Stimulated activated CD4-positive, alpha-beta T cell treated with anti-CD3 and anti-CD28 coated beads, TNF-alpha, amount 100 ng/mL, for 4 hours (primary cell): ENCODE data around the gene CCNYL1.
"Not testable (repeated sequence)": the region's sequence is repeated elsewhere in the genome, so short reads cannot be mapped to it uniquely, and the experiment has no call there.

Source experiments
- DNase-seq, 3 experiments: peaks; one replicate each; pipeline ENCODE4 v3.0.0-alpha.2; 2020; ENCODE audit warnings: low read depth in 3 of 3

Gene CCNYL1

DNA sequence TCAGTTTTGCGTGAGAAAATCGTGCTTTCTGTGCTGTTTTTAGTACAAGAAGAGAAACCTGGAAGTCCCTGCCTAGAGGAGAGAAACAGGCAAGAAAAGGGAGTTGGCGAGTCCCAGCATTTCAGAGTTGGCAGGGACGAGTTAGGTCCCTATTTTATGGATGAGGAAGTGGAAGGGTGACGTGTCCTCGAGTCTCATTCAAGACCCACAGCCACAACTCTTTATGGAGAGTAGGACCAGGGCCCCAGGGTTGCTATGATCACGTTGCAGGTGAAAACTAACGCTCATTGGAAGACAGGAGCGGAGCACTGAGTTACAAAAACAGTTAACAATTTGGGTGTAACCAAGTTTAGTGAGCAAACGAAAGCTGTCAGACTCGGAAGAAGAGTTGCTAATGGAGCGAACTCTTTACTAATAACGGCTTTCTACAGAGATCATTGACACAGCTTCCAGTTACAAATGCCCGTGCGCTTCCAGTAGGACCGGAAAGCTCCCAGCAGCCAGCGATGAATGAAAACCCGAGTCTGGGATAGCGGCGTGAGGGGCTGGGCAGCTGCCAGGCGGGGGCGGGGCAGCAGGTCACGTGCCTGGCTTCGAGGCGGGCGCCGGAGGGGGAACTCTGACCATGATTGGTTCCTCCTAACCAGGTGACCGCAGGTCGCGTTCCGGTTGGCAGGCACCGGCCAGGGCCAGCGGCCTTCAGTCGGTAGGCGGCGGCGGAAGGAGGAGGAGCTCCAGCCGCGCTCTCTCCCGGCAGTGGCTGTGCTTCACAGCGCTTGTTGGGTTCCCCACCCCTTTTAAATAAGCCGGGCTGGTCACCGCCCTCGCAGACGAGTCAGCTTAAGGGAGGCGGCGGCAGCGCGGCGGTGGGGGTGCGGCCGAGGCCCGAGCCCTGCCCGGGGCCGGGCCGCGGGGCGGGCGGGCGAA, at the start of gene CCNYL1:
TSS of gene CCNYL1 (plus strand) at position 827 of the 927 bp plus-strand sequence. CDS start 257 bp downstream, outside the sequence.
- peak; percentile 93 to 97 (median 96) for DNase-seq

DNA sequence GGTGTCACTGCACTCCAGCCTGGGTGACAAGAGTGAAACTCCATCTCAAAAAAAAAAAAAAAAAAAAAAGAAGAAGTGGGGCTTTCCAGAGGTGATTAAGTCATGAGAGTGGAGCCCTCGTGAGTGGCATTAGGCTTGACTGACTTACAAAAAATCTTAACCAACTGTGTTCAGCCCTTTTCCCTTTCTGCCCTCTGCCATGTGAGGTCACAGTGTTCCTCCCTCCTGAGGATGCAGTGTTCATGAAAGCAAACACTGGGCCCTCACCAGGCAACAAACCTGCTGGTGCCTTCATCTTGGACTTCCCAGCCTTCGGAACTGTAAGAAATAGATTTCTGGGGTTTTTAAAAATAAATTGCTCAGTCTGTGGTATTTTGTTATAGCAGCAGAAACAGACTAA, 49.2 kb upstream of the CCNYL1 start:
- no peak for DNase-seq

- no peak for DNase-seq
Measured at GRCh38 chr2:207663870-207664545, 47.4 kb upstream of the CCNYL1 start.

DNA sequence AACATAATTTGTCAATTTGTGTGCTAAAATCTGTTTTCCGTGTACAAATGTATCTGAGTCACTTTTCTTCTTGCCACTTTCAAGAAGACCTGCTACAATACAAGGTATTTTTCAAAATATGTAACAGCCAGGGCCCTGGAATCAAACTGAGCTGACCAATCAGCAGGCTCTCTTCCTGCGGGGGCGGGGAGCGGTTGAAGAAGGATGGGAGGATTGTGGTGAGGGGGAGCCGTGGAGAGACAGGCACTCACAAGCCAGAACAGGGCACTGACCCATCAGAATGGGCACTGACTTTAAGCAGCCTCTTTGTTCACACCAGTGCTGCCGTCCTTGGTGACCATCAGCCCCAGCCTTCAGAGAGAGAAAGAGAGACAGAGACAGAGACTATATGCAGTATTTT, 40.6 kb upstream of the CCNYL1 start:
- DNase-seq, result no peak

GRCh38 chr2:207673431-207673830, 38.0 kb upstream of the CCNYL1 start:
- DNase-seq, result no peak

DNA sequence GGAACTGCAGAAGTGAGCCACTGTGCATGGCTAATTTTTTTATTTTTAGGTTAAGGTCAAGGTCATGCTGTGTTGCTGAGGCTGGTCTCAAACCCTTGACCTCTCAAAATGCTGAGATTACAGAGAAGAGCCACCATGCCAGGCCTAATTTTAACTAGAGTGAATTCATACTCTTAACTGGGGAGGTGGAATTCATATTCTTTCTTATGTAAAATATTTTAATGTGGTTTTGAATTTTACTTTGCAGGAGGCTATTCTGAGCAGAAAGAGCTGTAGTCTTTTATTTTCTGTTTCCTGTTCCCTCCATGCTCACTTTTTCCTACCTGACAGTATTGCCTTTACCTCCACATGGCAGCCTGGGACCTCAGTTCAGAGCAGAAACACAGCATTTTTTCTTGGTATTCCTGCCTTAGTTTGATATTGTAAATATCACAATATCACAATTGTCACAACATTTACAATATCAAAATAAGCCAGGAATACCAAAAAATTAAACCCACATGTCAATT, 37.1 kb upstream of the CCNYL1 start:
- no peak for DNase-seq

DNA sequence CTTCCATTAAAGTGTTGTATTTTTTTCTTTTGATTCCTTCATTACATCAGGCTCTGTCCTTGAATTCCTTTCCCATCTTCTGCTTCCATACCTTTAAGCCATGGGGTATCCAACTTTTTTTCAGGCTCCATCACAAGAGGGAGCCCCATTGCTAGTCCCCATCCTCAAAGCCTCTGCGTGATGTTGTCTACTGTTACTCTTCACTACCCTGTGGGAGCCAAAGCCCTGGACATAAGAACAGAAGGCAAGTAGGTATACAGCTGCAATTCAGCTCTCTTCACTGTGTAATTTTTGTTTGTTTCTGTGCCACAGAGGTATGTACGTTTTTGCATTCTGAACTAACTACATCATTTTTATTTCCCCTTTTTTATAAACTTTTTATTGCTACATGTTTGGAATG, 36.6 kb upstream of the CCNYL1 start:
- DNase-seq, result no peak

DNA sequence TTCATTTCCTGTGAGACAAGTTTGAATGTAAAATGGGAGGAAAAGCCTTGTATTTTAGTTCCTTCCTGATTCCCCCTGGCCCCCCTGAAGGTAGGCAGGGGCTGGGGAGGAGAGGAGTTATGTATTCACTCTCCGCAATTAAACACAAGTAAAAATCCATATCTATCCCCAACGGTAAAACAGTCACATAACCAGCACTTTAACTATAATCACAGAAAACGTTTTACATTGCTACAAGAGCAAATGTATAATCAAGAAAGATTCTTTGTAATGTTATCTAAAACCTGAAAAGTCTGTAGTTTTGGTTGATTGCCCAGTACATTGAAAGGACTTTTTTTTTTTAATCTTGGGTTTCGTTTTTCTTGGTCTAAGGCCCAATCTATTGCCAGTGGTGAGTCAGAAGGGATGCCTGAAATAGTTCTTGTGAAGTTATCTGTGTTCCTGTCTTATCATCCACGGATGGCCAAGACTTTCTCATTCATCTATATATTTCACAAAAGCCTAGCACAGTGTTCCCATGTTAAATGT, 34.5 kb upstream of the CCNYL1 start:
- no peak for DNase-seq

DNA sequence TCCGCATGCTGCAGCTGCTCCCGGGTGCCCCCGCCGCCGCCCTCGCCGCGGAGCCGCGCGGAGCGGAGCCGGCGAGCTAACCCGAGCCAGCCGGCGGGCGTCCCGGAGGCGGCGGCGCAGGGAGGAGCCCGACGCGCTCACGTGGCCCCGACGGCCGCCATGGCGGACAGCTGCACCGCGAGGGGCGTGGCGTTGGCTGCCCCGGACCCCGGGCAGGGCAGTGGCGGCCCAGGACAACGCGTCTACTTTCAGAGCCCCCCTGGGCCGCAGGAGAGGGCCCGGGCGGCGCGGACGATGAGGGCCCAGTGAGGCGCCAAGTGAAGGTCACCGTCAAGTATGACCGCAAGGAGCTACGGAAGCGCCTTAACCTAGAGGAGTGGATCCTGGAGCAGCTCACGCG, 30.0 kb upstream of the CCNYL1 start:
- DNase-seq, result no peak

DNA sequence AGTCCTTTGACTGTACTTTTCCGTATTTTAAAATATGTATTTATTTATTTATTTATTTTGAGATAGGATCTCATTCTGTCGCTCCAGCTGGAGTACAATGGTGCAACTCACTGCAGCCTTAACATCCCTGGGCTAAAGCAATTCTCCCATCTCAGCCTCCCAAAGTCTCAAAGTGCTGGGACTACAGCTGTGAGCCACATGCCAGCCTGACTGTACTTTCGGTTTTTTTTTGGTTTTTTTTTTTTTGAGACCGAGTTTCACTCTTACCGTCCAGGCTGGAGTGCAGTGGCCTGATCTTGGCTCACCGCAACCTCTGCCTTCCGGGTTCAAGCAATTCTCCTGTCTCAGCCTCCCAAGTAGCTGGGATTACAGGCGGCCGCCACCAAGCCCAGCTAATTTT, 28.9 kb upstream of the CCNYL1 start:
- no peak for DNase-seq

DNA sequence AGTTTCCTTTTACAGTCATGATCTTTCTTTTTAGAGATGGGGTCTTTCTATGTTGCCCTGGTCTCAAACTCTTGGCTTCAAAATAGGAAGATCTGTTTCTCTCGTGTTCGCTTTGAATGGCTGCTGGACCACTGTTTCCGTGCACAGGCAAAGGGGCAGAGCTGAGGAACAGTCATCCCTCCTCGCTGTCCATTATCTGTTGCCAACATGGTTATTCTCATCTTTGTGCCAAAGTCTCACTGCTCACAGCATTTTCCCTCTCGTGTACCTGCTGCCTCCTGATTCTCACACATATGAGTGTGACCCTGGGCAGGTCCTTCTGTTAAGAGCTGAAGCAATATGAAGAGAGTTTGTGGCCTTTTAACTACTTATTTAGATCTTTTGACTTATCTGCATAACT, 28.0 kb upstream of the CCNYL1 start:
- no peak for DNase-seq

- DNase-seq, result no peak
Measured at GRCh38 chr2:207683879-207684627, 27.4 kb upstream of the CCNYL1 start.

- DNase-seq, result no peak
Measured at GRCh38 chr2:207686812-207687211, 24.6 kb upstream of the CCNYL1 start.

- no peak for DNase-seq
Measured at GRCh38 chr2:207688597-207688996, 22.8 kb upstream of the CCNYL1 start.

GRCh38 chr2:207690845-207691461, 20.5 kb upstream of the CCNYL1 start:
- not testable (repeated sequence) for DNase-seq

- DNase-seq, result peak in 2 of 3 experiments; percentile 14 to 36
Measured at GRCh38 chr2:207692206-207693065, 19.0 kb upstream of the CCNYL1 start.

DNA sequence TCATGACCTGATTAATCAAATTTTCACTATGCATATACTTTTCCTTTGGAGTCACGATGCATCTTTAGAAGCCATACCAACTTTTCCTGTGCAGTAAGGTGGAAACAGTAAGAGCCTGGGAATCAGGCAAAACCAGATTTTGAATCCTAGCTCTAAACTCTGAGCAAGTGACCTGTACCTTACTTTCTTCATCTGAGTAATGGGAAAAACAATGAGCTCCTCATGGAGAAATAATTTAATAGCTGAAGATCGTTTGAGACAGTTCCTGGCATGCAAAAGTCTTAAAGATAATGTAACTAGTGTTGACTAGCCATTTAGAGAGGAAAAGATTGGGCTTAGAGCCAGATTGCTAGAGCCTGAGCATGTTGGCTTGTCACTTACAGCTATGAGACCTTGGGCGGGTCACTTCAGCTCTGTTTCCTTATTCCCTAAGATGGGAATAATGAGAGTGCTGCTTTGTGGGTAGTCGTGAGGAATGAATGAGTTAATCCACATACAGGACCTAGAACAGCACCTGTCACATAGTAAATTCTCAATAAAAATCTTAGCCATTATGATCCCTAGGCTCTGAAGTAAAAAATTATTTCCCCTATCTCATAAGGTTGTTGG, 17.7 kb upstream of the CCNYL1 start:
- DNase-seq, result no peak

- no peak for DNase-seq
Measured at GRCh38 chr2:207694811-207695281, 16.6 kb upstream of the CCNYL1 start.

DNA sequence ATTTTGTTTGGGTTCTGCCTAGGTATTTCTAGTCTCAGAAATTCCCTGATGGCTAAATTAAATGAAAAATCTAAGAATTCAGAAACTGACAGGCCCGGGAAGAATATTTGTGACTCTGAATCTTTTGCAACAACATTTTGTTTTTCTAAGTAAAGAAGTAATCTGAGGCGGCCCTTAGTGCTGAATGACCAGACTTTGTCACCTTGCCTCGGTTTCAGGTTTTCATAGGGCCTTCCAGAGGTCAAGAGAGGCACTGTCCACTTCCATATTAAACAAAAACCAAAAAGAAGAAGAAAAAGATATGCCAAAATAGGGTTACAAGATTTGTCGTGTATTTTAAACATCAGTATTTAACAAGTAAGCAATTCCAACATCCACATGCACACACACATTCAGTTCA, 16.1 kb upstream of the CCNYL1 start:
- no peak for DNase-seq

DNA sequence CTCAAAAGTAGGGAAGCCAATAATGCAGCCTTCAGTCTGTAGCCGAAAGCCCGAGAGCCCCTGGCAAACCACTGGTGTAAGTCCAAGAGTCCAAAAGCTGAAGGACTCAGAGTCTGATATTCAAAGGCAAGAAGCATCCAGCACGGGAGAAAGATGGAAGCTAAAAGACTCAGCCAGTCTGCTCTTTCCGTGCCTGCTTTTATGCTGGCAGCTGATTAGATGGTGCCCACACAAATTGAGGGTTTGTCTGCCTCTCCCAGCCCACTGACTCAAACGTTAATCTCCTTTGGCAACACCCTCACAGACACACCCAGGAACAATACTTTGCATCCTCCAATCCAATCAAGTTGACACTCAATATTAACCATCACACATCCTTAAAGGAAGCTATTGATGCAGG, 14.5 kb upstream of the CCNYL1 start:
- not testable (repeated sequence) for DNase-seq
